Endothelial cell of umbilical vein (primary cell): ENCODE results near the gene PTPN9. TPM values are rescaled to one million over a fixed set of nuclear protein-coding genes. Genes with fewer than 3 reads are reported as not detected.

Source experiments
- BruUV-seq: library from RNA; stranded (reverse); fragments of 400-500 nt; replicated peaks from 2 replicates; lab custom pipeline; 2021; lab: Mats Ljungman, UMichigan
- CTCF ChIA-PET: fragments of 300-600, 350-600 bp; sonication (Branson Sonifier 250); formaldehyde crosslinking; loops from one replicate; lab custom pipeline; 2021; ENCODE audit warnings: antibody characterized with exemption, inconsistent platforms; lab: Charles Lee
- POLR2A ChIA-PET: fragments of 300-600, 350-600 bp; sonication (Branson Sonifier 250); formaldehyde crosslinking; loops from one replicate; lab custom pipeline; 2021; ENCODE audit warnings: antibody characterized with exemption, inconsistent platforms; lab: Charles Lee
- DNase-seq: peaks from one replicate; pipeline ENCODE4 v3.0.0-alpha.2; 2011; ENCODE audit warnings: low read depth, low spot score
- FAIRE-seq: peaks from 2 replicates; lab custom pipeline; 2011; peaks lifted over from hg19 to GRCh38; lab: Jason Lieb, UNC
- H2AFZ ChIP-seq: 2 replicates; pipeline ENCODE4 v1.6.0; 2012; ENCODE audit warnings: low read depth, low read length, control low read depth, inconsistent platforms
- H3K27ac ChIP-seq: 2 replicates; pipeline ENCODE4 v1.5.1; 2011; ENCODE audit warnings: low read depth, mild to moderate bottlenecking, control low read depth, low read length, moderate library complexity; ENCODE audit not compliant: insufficient read depth
- H3K27me3 ChIP-seq, 2 experiments: 2 replicates each; pipeline versions ENCODE4 v1.6.0 to v1.6.1; 2011; ENCODE audit warnings: low read length in 2 of 2, mixed read lengths in 1 of 2; ENCODE audit not compliant: control insufficient read depth in 2 of 2, insufficient read depth in 2 of 2
- H3K36me3 ChIP-seq, 2 experiments: 2 replicates in 1 of 2; 3 replicates in 1 of 2; pipeline ENCODE4 v1.5.1; 2011; ENCODE audit warnings: low read length in 2 of 2, mild to moderate bottlenecking in 1 of 2, moderate library complexity in 1 of 2; ENCODE audit not compliant: control insufficient read depth in 2 of 2, insufficient read depth in 2 of 2; ENCODE audit errors: extremely low read depth in 1 of 2
- H3K4me1 ChIP-seq: 3 replicates; pipeline ENCODE4 v1.5.1; 2011; ENCODE audit warnings: mild to moderate bottlenecking, low read length; ENCODE audit not compliant: control insufficient read depth, insufficient read depth; ENCODE audit errors: extremely low read depth
- H3K4me2 ChIP-seq: 2 replicates; pipeline ENCODE4 v1.6.1; 2011; ENCODE audit warnings: low read length, control low read depth, mixed read lengths; ENCODE audit not compliant: insufficient read depth
- H3K4me3 ChIP-seq, 3 experiments: fragments of 200-600 bp in 1 of 3; sonication (generic), shearing (Covaris generic) in 1 of 3; replicated peaks in 1 of 3; 2 replicates each; pipeline ENCODE4 v1.5.1; 2011 to 2016; ENCODE audit warnings: control low read depth in 3 of 3, low read length in 3 of 3, mild to moderate bottlenecking in 2 of 3, inconsistent platforms in 1 of 3, low read depth in 1 of 3, moderate library complexity in 1 of 3; ENCODE audit not compliant: insufficient read depth in 1 of 3
- H3K79me2 ChIP-seq: 2 replicates; pipeline ENCODE4 v1.6.0; 2012; ENCODE audit warnings: low read length, inconsistent platforms; ENCODE audit not compliant: control insufficient read depth, insufficient read depth
- H3K9ac ChIP-seq: replicated peaks from 2 replicates; pipeline ENCODE3; 2011; ENCODE audit warnings: low read length, control low read depth; ENCODE audit not compliant: insufficient read depth; ENCODE audit errors: extremely low read depth
- H3K9me1 ChIP-seq: replicated peaks from 3 replicates; pipeline ENCODE4 v1.6.0; 2011; ENCODE audit warnings: mild to moderate bottlenecking, low read length; ENCODE audit not compliant: control insufficient read depth, insufficient read depth; ENCODE audit errors: extremely low read depth
- H3K9me3 ChIP-seq: replicated peaks from 2 replicates; pipeline ENCODE4 v1.5.1; 2012; ENCODE audit warnings: low read length, inconsistent platforms; ENCODE audit not compliant: control insufficient read depth, insufficient read depth
- H4K20me1 ChIP-seq: replicated peaks from 2 replicates; pipeline ENCODE3; 2011; ENCODE audit warnings: mild to moderate bottlenecking, low read length; ENCODE audit not compliant: control insufficient read depth, insufficient read depth; ENCODE audit errors: extremely low read depth
- CTCF ChIP-seq, 2 donors: IDR thresholded peaks; 1 replicate in 1 of 2; 2 replicates in 1 of 2; pipeline ENCODE4 v1.5.1; 2011; ENCODE audit warnings: low read length in 2 of 2, mild to moderate bottlenecking in 2 of 2, moderate library complexity in 2 of 2, control low read depth in 1 of 2, inconsistent platforms in 1 of 2, low read depth in 1 of 2; ENCODE audit not compliant: insufficient read depth in 1 of 2; ENCODE audit errors: extremely low read depth in 1 of 2
- EZH2 ChIP-seq: IDR thresholded peaks from 2 replicates; pipeline ENCODE4 v1.6.1; 2012; ENCODE audit warnings: borderline replicate concordance, low read depth, mild to moderate bottlenecking, moderate library complexity, low read length, inconsistent platforms; ENCODE audit not compliant: severe bottlenecking
- FOS ChIP-seq: IDR thresholded peaks from 2 replicates; pipeline ENCODE4 v1.6.1; 2011; ENCODE audit warnings: mild to moderate bottlenecking, low read length, moderate library complexity, borderline replicate concordance; ENCODE audit not compliant: insufficient read depth
- JUN ChIP-seq: IDR thresholded peaks from 2 replicates; pipeline ENCODE4 v1.6.1; 2011; ENCODE audit warnings: borderline replicate concordance, low read depth; ENCODE audit not compliant: insufficient read length, insufficient read depth
- MAX ChIP-seq: IDR thresholded peaks from 2 replicates; pipeline ENCODE4 v1.6.1; 2011; ENCODE audit not compliant: insufficient read depth, insufficient read length
- POLR2AphosphoS5 ChIP-seq: IDR thresholded peaks from 2 replicates; pipeline ENCODE4 v1.6.1; 2012; ENCODE audit warnings: low read depth, mild to moderate bottlenecking, control low read depth, low read length, moderate library complexity; ENCODE audit not compliant: insufficient read depth
- dilution Hi-C: fragments of 300-500 bp; cut with MboI; formaldehyde crosslinking; loops from one replicate; pipeline ENCODE4 v1.15.0; 2019; ENCODE audit warnings: low sequenced_read_pairs; ENCODE audit not compliant: extremely low pct_ligation_motif_present
- intact Hi-C: fragments of 100-400 bp; cut with micrococcal nuclease; formaldehyde crosslinking; loops from one replicate; pipeline ENCODE4 v1.10.0; 2022
- polyA plus RNA-seq, 4 experiments: library from polyadenylated mRNA; depleted of rRNA in 3 of 4; stranded (reverse) in 3 of 4; unstranded in 1 of 4; fragments of >200 nt; gene quantifications; 2 replicates each; pipeline versions ENCODE4 v1.2.1 to v1.2.3, GENCODE V29; 2011 to 2012; ENCODE audit warnings: missing spikeins in 1 of 4
- total RNA-seq: library from RNA; stranded (reverse); gene quantifications from 2 replicates; pipeline ENCODE4 v1.2.3, GENCODE V29; 2021

PTPN9 gene
- total and polyA plus RNA-seq, 2 donors (not counting 3 experiments of a cell fraction or from before 2014, with no cell fraction given): 31.4 to 37.2 TPM

GRCh38 chr15:75455424-75455981 lies 123.6 kb downstream of the PTPN9 start:
- peak; percentile 93 for FAIRE-seq
- Histone ChIP-seq H3K9me3 (no peaks in the 10 kb centered on the region), H3K4me1 (peaks cover 20% of the 10 kb centered on the region), H3K9ac (peak overlapping the region; percentile 86), H2AFZ (peak overlapping the region; percentile 87), H4K20me1 (no peaks in the 10 kb centered on the region), H3K27ac (peak overlapping the region; percentile 58), H3K27me3 (no peaks in the 10 kb centered on the region), H3K4me2 (peak overlapping the region; percentile 78), H3K79me2 (peaks cover 2% of the 10 kb centered on the region), H3K9me1 (no peaks in the 10 kb centered on the region), H3K36me3 (no peaks in the 10 kb centered on the region), H3K4me3 (peak overlapping the region; percentile 61 to 93 (median 71))
- POLR2A ChIA-PET: no interaction called here
- BruUV-seq: TSS peak; percentile 20
- peak; percentile 85 for DNase-seq
- CTCF ChIA-PET: interaction anchor here (0.6 to 3.4 kb wide), 12 partner anchors 11 to 426 kb away, joined by 3 to 18 read pairs (median 4); partner anchors contain the start of genes MAN2C1 and PTPN9
- dilution Hi-C loops (loop anchor here (25.0 kb wide), 1 partner anchor 132 kb away; the partner anchor contains the start of gene PTPN9), intact Hi-C loops (loop anchor here (1.0 to 2.0 kb wide), 3 partner anchors 77 to 228 kb away; partner anchors contain the start of gene PTPN9)
- TF ChIP-seq CTCF (IDR thresholded peaks at IDR 0.05; ENCODE audit: extremely low read depth in 1 of 2, insufficient read depth in 1 of 2, low read depth in 1 of 2, low read length in 2 of 2): no peak
- no peak for TF ChIP-seq MAX
- TF ChIP-seq JUN: no peak
- TF ChIP-seq EZH2: no peak
- no peak for TF ChIP-seq FOS
- TF ChIP-seq POLR2AphosphoS5: no peak
